Ectodermal cell (in vitro differentiated cells): ENCODE measurements around the gene YIF1A.
A peak's percentile ranks its signal among the peaks of the same experiment; 100 is the strongest.

Experiments used
- H3K27ac ChIP-seq: 2 replicates; pipeline ENCODE4 v1.7.0; 2013; ENCODE audit warnings: mild to moderate bottlenecking, low read depth, low read length; ENCODE audit not compliant: insufficient read depth, poor library complexity, severe bottlenecking
- H3K27me3 ChIP-seq: 2 replicates; pipeline ENCODE4 v1.7.0; 2013; ENCODE audit warnings: mild to moderate bottlenecking, low read length; ENCODE audit not compliant: insufficient read depth, control insufficient read depth, poor library complexity, severe bottlenecking
- H3K36me3 ChIP-seq: one replicate; pipeline ENCODE4 v1.7.0; 2013; ENCODE audit warnings: low read length; ENCODE audit not compliant: control insufficient read depth, insufficient read depth
- H3K4me1 ChIP-seq: one replicate; pipeline ENCODE4 v1.7.0; 2013; ENCODE audit warnings: low read length; ENCODE audit not compliant: control insufficient read depth, insufficient read depth
- H3K4me3 ChIP-seq: 2 replicates; pipeline ENCODE4 v1.7.0; 2013; ENCODE audit warnings: low read depth, low read length, control low read depth; ENCODE audit not compliant: insufficient read depth
- H3K9me3 ChIP-seq: 2 replicates; pipeline ENCODE4 v1.7.0; 2013; ENCODE audit warnings: mild to moderate bottlenecking, low read length, moderate library complexity; ENCODE audit not compliant: control insufficient read depth
- WGBS, 2 experiments: methylation state at CpG; one replicate each; pipeline ENCODE4 v1.1.7; 2013; ENCODE audit warnings: missing lambda C conversion rate in 2 of 2; 5-methylcytosine and 5-hydroxymethylcytosine counted together

Gene YIF1A

GRCh38 chr11:66316849-66317251 lies 27.9 kb upstream of the YIF1A start, which contains the start of gene CD248:
Gene CD248 (minus strand): TSS chr11:66317044. CDS start chr11:66317027, 17 bp downstream.
- 22 to 24% methylated on average over 29 of the region's 29 CpGs for WGBS, 2 experiments
- Histone ChIP-seq H3K27me3 (peaks cover 11% of the 10 kb centered on the region), H3K4me3 (no peak within 1 kb of the TSS), H3K36me3 (no peaks in the 10 kb centered on the region), H3K4me1 (peaks cover 34% of the 10 kb centered on the region), H3K9me3 (no peaks in the 10 kb centered on the region), H3K27ac (peak within 1 kb of the TSS; percentile 36)

- Histone ChIP-seq H3K27me3 (peaks cover 13% of the 10 kb centered on the region), H3K9me3 (no peaks in the 10 kb centered on the region), H3K4me1 (peaks cover 34% of the 10 kb centered on the region), H3K4me3 (no peak overlapping the region), H3K27ac (no peak overlapping the region), H3K36me3 (no peaks in the 10 kb centered on the region)
- 92% methylated on average over 52 of the region's 52 CpGs for WGBS, 2 experiments
Observed at GRCh38 chr11:66315921-66316811, 27.2 kb upstream of the YIF1A start.

DNA sequence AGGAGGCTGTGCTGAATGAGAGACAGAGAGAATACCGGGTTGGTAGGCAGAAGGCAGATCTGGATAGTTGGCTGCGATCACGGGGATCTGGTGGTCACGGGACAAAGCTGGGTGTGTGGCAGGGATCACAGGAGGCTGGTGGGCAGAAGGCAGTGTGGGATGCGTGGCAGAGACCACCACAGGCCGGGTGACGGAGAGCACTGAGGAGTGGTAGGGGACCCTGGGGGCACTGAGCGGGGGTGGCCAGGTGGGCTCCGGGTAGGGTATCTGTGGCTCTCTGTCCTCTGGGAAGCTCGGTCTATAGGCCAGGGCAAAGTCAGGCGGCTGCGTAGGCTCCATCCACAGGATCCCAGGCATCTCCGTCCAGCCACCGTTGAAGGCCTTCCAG lies 26.5 kb upstream of the YIF1A start:
- WGBS, 2 experiments: 94 to 96% methylated on average over 14 of the region's 14 CpGs
- Histone ChIP-seq H3K27ac (no peak overlapping the region), H3K4me3 (no peak overlapping the region), H3K36me3 (no peaks in the 10 kb centered on the region), H3K27me3 (peaks cover 17% of the 10 kb centered on the region), H3K4me1 (peaks cover 34% of the 10 kb centered on the region), H3K9me3 (no peaks in the 10 kb centered on the region)

DNA sequence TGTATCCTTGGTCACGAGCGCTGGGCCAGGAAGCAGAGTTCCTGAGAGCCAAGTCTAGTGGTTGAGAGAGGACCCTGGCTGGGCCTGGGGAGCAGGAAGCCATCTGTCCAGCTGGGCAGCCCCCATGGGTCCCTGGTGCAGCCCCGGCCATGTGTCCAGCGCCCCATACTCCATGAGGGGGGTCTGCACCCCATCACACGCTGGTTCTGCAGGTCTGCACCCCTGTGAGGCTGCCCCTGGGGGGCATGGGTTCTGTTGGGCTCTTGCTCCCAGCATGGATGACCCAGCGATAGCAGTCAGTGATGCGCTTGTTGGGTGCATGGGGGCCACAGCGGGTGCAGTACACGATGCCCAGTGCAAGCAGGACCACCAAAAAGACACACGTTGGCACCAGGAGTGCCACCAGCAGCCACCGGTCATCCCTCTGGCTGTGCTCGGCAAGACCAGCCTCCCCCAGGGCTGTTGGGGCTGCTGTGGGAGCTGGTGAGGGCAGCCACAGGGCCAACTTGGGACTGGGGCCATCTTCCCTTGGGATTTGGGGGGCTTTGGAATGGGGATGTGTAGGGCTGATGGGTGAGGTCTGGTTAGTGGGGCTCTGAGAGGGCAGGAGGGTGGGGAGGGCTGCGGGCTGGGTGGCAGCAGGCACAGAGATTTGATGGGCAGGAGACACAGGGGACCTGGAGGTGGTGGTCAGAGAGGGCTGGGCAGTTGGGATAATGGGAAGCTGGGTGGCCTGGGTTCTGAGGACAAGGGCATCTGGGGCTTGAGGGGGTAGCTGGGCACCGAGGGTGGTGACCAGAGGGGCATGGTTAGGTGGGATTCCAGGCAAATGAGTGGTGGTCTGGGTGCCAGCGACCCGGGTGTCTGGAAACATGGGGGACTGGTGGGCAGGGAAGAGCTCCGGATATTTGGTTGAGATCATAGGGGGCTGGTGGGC lies 25.9 kb upstream of the YIF1A start:
- no peaks in the 10 kb centered on the region for H3K9me3 ChIP-seq
- peaks cover 17% of the 10 kb centered on the region for H3K27me3 ChIP-seq
- peaks cover 34% of the 10 kb centered on the region for H3K4me1 ChIP-seq
- no peak overlapping the region for H3K4me3 ChIP-seq
- H3K36me3 ChIP-seq: no peaks in the 10 kb centered on the region
- H3K27ac ChIP-seq: no peak overlapping the region
- 94 to 96% methylated on average over 17 of the region's 17 CpGs for WGBS, 2 experiments

GRCh38 chr11:66314186-66314501 lies 25.2 kb upstream of the YIF1A start:
- H3K9me3 ChIP-seq: no peaks in the 10 kb centered on the region
- H3K4me3 ChIP-seq: no peak overlapping the region
- H3K27me3 ChIP-seq: peaks cover 17% of the 10 kb centered on the region
- H3K4me1 ChIP-seq: peaks cover 34% of the 10 kb centered on the region
- no peaks in the 10 kb centered on the region for H3K36me3 ChIP-seq
- WGBS, 2 experiments: 63 to 80% methylated on average over 1 of the region's 1 CpG
- no peak overlapping the region for H3K27ac ChIP-seq

GRCh38 chr11:66313321-66314185 lies 24.6 kb upstream of the YIF1A start:
- WGBS, 2 experiments: 21 to 22% methylated on average over 38 of the region's 38 CpGs
- Histone ChIP-seq H3K9me3 (no peaks in the 10 kb centered on the region), H3K27me3 (peaks cover 17% of the 10 kb centered on the region), H3K36me3 (no peaks in the 10 kb centered on the region), H3K27ac (peak overlapping the region; percentile 93), H3K4me1 (peaks cover 34% of the 10 kb centered on the region), H3K4me3 (peak overlapping the region; percentile 36)

GRCh38 chr11:66312549-66313320 lies 23.8 kb upstream of the YIF1A start:
- Histone ChIP-seq H3K27ac (peak overlapping the region; percentile 93), H3K9me3 (no peaks in the 10 kb centered on the region), H3K27me3 (peaks cover 17% of the 10 kb centered on the region), H3K4me3 (peak overlapping the region; percentile 36), H3K4me1 (peaks cover 25% of the 10 kb centered on the region), H3K36me3 (no peaks in the 10 kb centered on the region)
- WGBS, 2 experiments: 1% methylated on average over 52 of the region's 52 CpGs

DNA sequence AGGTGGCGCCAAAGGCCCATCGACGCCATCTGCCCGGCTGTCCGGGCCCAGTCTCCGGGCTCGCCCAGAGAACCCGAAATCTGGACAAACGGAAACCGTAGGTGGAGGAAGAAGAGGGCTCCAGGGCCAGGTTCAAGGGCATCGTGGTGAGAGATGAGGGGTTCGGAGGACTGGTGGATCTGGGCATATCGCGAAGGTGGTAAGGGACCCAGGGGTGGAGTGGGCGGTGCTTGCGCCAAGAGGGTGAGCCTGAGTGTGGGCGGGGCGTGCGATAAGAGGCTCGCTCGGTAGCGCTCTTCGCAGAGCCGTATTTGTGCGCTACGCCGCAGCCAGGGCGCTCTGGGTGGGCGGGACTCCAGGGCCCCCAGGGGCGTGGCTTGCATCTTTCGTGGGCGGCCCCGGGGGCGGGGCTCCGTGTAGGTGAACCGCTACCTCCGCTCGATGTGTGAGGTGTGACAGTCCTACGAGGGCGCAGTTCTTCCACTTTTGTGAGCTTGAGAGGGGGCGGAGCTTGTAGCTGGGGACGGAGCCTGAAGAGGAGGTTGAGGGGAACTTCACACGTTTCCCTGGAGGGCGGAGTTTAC lies 23.1 kb upstream of the YIF1A start:
- Histone ChIP-seq H3K4me1 (peaks cover 19% of the 10 kb centered on the region), H3K36me3 (no peaks in the 10 kb centered on the region), H3K9me3 (no peaks in the 10 kb centered on the region), H3K27ac (peak overlapping the region; percentile 76), H3K27me3 (peaks cover 17% of the 10 kb centered on the region), H3K4me3 (peak overlapping the region; percentile 36)
- 0 to 1% methylated on average over 44 of the region's 44 CpGs for WGBS, 2 experiments

- H3K4me3 ChIP-seq: peak overlapping the region; percentile 36
- H3K4me1 ChIP-seq: peaks cover 13% of the 10 kb centered on the region
- H3K9me3 ChIP-seq: no peaks in the 10 kb centered on the region
- no peaks in the 10 kb centered on the region for H3K36me3 ChIP-seq
- H3K27ac ChIP-seq: peak overlapping the region; percentile 76
- 26 to 29% methylated on average over 26 of the region's 26 CpGs for WGBS, 2 experiments
- H3K27me3 ChIP-seq: peaks cover 15% of the 10 kb centered on the region
Observed at GRCh38 chr11:66311470-66311964, 22.6 kb upstream of the YIF1A start.
